Right ventricle myocardium superior (tissue), 1 donor: ENCODE results near the gene FBXW5. TPM values are rescaled to one million over a fixed set of nuclear protein-coding genes. Genes with fewer than 3 reads are reported as not detected.
A peak's percentile ranks its signal among the peaks of the same experiment; 100 is the strongest.

Experiments used
- ATAC-seq: fragments of 200-7000 bp; cut with Tn5 transposase; one replicate; pipeline ENCODE4 v1.9.1; 2020; ENCODE audit warnings: mild to moderate bottlenecking; ENCODE audit not compliant: poor library complexity
- DNase-seq: peaks from one replicate; pipeline ENCODE4 v3.0.0-alpha.2; 2020
- intact Hi-C: fragments of 100-400 bp; cut with DNase I; formaldehyde crosslinking; loops from one replicate; pipeline ENCODE4 v1.11.2; 2022
- total RNA-seq: library from RNA; stranded (reverse); fragmentation: NEBNext Ultra II Directional; extraction: Animal tissue kit (Norgen Biotek cat#: 25700); gene quantifications from one replicate; pipeline ENCODE4 v1.2.1, GENCODE V29; 2021
- donor health status: DM: no; HTN: yes; CAD: no; lungs with severe emphysema.

FBXW5 gene
- total RNA-seq, 1 donor from 2014 or later, result 142 TPM

- no peak for DNase-seq
- intact Hi-C loops, result no loop called here
Measured at GRCh38 chr9:136901516-136902258, 42.9 kb downstream of the FBXW5 start.

GRCh38 chr9:136900988-136901515 is 43.5 kb downstream of the FBXW5 start:
- no peak for DNase-seq
- no peak for ATAC-seq
- intact Hi-C loops, result no loop called here

More at GRCh38 chr9:136901516-136902258, 42.9 kb downstream of the FBXW5 start:
- ATAC-seq, result peak; percentile 38

- intact Hi-C loops, result no loop called here
- no peak for DNase-seq
- no peak for ATAC-seq
Measured at GRCh38 chr9:136900556-136900955, 44.0 kb downstream of the FBXW5 start.

GRCh38 chr9:136899196-136899595 is 45.3 kb downstream of the FBXW5 start:
- intact Hi-C loops, result no loop called here
- no peak for DNase-seq
- no peak for ATAC-seq

GRCh38 chr9:136898483-136899100 is 45.9 kb downstream of the FBXW5 start:
- intact Hi-C loops, result no loop called here
- no peak for DNase-seq
- ATAC-seq, result no peak

- ATAC-seq (no peak), DNase-seq (no peak)
- intact Hi-C loops, result no loop called here
Measured at GRCh38 chr9:136896027-136896426, 48.5 kb downstream of the FBXW5 start.

- intact Hi-C loops, result no loop called here
Measured at GRCh38 chr9:136890661-136891060, 53.9 kb downstream of the FBXW5 start.

More at GRCh38 chr9:136890661-136891060, 53.9 kb downstream of the FBXW5 start:
- DNase-seq, result no peak
- ATAC-seq, result no peak

Other genes with a start within 250 kb of the FBXW5 start
- 15.1 TPM for gene DIPK1B, start 232.2 kb downstream of the FBXW5 start, total RNA-seq
- gene LCN10, start 201.8 kb downstream of the FBXW5 start, total RNA-seq, result 7.7 TPM
- 13.0 TPM for gene LCN6, start 196.2 kb downstream of the FBXW5 start, total RNA-seq
- not detected for gene LCN8, start 186.5 kb downstream of the FBXW5 start, total RNA-seq
- gene LCN15, start 180.2 kb downstream of the FBXW5 start, total RNA-seq, result not detected
- gene TMEM141, start 153.4 kb downstream of the FBXW5 start, total RNA-seq, result 70.9 TPM
- 1.5 TPM for gene CCDC183, start 148.4 kb downstream of the FBXW5 start, total RNA-seq
- gene RABL6, start 136.8 kb downstream of the FBXW5 start, total RNA-seq, result 68.0 TPM
- 7.3 TPM for gene AJM1, start 102.3 kb downstream of the FBXW5 start, total RNA-seq
- gene PHPT1, start 95.3 kb downstream of the FBXW5 start, total RNA-seq, result 345 TPM
- gene MAMDC4, start 92.4 kb downstream of the FBXW5 start, total RNA-seq, result 13.2 TPM
- gene EDF1, start 78.4 kb downstream of the FBXW5 start, total RNA-seq, result 325 TPM
- gene TRAF2, start 58.2 kb downstream of the FBXW5 start, total RNA-seq, result 9.1 TPM
- 1.1 TPM for gene C8G, start 505 bp upstream of the FBXW5 start, total RNA-seq
- 2.1 TPM for gene LCN12, start 7.5 kb upstream of the FBXW5 start, total RNA-seq
- gene PTGDS, start 32.8 kb upstream of the FBXW5 start, total RNA-seq, result 6,152 TPM
- gene LCNL1, start 38.3 kb upstream of the FBXW5 start, total RNA-seq, result 9.7 TPM
- 19.4 TPM for gene PAXX, start 47.7 kb upstream of the FBXW5 start, total RNA-seq
- gene CLIC3, start 51.8 kb upstream of the FBXW5 start, total RNA-seq, result 2.7 TPM
- 26.7 TPM for gene ABCA2, start 83.5 kb upstream of the FBXW5 start, total RNA-seq
- gene FUT7, start 87.3 kb upstream of the FBXW5 start, total RNA-seq, result not detected
- gene NPDC1, start 101.4 kb upstream of the FBXW5 start, total RNA-seq, result 59.1 TPM
- 1.9 TPM for gene ENTPD2, start 109.3 kb upstream of the FBXW5 start, total RNA-seq
- gene SAPCD2, start 125.8 kb upstream of the FBXW5 start, total RNA-seq, result 0.22 TPM
- gene UAP1L1, start 132.8 kb upstream of the FBXW5 start, total RNA-seq, result 11.3 TPM
- gene MAN1B1, start 142.2 kb upstream of the FBXW5 start, total RNA-seq, result 20.3 TPM
- gene DPP7, start 170.0 kb upstream of the FBXW5 start, total RNA-seq, result 153 TPM
- not detected for gene GRIN1, start 194.4 kb upstream of the FBXW5 start, total RNA-seq
- gene LRRC26, start 225.3 kb upstream of the FBXW5 start, total RNA-seq, result not detected
- gene TMEM210, start 227.3 kb upstream of the FBXW5 start, total RNA-seq, result not detected
- gene ANAPC2, start 243.8 kb upstream of the FBXW5 start, total RNA-seq, result 33.9 TPM
- gene SSNA1, start 243.9 kb upstream of the FBXW5 start, total RNA-seq, result 73.7 TPM